ENCODE results near the gene ZNF695. TPM values are rescaled to one million over a fixed set of nuclear protein-coding genes. Genes with fewer than 3 reads are reported as not detected.
"Not testable (repeated sequence)": the region's sequence is repeated elsewhere in the genome, so short reads cannot be mapped to it uniquely, and the experiment has no call there.

Gene ZNF695
- total RNA-seq, result not detected
- long read RNA-seq, result 0 reads

DNA sequence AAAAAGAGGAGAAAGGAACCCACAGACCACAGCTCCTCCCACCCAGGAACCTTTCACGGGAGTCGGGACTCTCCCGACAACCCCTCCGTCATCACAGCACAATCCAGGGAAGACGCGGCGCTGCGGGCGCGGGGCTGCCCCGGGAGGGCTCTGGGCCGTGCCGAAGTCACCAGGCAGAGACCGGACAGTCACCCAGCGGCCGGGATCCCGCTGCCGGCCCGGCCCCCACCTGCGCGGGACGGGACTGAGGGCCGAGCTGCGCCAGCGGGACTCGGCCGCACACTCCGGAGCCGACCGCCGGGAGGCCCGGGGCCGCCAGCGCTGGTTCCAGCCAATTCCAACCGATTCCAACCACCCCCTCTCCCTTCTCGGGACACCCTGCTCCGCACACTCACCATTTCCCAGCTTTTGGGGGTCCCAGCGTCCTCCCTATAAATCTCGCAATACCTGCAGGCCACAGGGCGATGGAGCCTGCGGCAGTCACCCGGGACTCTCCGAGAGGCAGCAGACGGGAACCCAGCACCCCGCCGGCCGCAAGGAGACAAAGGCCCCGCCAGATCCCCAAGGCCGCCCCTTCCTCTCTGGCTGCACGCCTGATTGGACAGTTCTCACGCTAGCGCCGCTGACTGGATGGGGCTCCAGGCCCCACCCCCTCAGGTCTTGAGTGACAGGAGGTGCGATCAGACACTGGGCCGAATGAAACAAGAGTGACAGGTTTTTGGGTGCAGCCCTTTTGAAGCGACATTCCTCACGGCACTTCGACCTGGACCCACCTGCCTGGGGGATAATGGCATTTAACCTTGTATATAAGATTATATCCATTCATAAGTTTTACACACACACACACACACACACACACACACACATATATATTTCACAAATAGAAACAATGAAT is at the start of gene ZNF695:
ZNF695 (minus strand) TSS at position 547 of the 895 bp plus-strand sequence; CDS start at position 398, 149 bp downstream.
- peak; percentile 100 for ATAC-seq
- peak; percentile 89 for DNase-seq
- intact Hi-C loops (cut with micrococcal nuclease), result no loop called here

DNA sequence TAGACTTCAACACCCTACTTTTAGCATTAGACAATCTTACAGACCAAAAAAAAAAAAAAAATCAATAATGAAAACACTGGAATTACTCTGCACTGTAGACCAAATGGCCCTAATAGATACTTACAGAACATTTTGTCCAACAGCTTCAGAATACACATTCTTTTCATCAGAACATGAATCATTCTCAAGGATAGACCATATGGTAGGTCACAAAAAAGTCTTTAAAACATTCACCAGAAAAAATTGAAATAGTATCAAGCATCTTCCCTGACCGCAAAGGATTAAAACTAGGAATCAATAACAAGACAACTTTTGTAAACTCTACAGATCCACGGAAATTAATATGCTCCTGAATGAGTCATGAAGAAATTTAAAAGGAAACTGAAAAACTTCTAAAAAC is 48.2 kb upstream of the ZNF695 start:
- intact Hi-C loops (cut with micrococcal nuclease), result no loop called here
- DNase-seq, result no peak
- ATAC-seq, result no peak

- no peak for ATAC-seq
- intact Hi-C loops (cut with micrococcal nuclease), result no loop called here
These were observed 47.1 kb upstream of the ZNF695 start for GRCh38 chr1:247054992-247055415.

GRCh38 chr1:247047702-247048101 is 39.8 kb upstream of the ZNF695 start:
- intact Hi-C loops (cut with micrococcal nuclease), result no loop called here
- ATAC-seq (no peak), DNase-seq (no peak)

More at GRCh38 chr1:247054992-247055415, 47.1 kb upstream of the ZNF695 start:
- DNase-seq, result no peak

GRCh38 chr1:247047260-247047659 is 39.4 kb upstream of the ZNF695 start:
- intact Hi-C loops (cut with micrococcal nuclease), result no loop called here
- DNase-seq (no peak), ATAC-seq (no peak)

GRCh38 chr1:247043406-247043805 is 35.5 kb upstream of the ZNF695 start:
- intact Hi-C loops (cut with micrococcal nuclease), result no loop called here

DNA sequence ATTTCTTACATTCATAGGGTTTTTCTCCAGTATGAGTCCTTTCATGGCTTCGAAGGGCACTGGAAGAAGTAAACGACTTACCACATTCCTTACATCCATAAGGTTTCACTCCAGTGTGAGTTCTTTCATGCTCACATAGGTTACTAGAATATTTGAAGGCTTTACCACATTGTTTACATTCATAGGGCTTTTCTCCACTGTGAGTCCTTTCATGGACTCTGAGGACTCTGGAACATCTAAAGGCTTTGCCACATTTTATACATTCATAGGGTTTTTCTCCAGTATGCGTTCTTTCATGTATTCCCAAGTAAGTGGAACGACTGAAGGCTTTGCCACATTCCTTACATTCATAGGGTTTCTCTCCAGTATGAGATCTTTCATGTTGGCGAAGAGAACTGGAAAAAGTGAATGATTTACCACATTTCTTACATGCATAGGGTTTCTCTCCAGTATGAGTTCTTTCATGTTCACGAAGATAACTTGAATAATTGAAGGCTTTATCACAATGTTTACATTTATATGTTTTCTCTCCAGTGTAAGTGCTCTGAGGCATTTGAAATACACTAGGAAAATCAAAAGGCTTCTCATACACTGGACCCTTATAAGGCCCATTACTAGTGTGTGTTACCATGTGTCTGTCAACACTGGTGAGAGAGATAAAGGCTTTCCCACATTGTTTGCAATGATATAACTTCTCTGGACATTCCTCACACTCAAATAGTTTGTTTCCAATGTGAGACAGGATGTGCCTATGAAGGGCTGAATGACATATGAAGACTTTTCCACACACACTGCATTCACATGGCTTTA is 29.9 kb upstream of the ZNF695 start:
- intact Hi-C loops (cut with micrococcal nuclease), result no loop called here
- ATAC-seq (no peak), DNase-seq (no peak)

More at GRCh38 chr1:247043406-247043805, 35.5 kb upstream of the ZNF695 start:
- DNase-seq, result no peak
- no peak for ATAC-seq

DNA sequence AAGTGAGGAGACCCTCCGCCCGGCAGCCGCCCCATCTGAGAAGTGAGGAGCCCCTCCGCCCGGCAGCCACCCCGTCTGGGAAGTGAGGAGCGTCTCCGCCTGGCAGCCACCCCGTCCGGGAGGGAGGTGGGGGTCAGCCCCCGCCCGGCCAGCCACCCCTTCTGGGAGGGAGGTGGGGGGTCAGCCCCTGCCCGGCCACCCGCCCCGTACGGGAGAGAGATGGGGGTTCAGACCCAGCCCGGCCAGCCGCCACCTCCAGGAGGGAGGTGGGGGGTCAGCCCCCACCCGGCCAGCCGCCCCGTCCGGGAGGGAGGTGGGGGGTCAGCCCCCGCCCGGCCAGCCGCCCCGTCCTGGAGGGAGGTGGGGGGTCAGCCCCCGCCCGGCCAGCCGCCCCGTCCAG is 24.4 kb upstream of the ZNF695 start:
- intact Hi-C loops (cut with micrococcal nuclease); ATAC-seq; DNase-seq: not testable (repeated sequence)

GRCh38 chr1:247024658-247025057 is 16.8 kb upstream of the ZNF695 start:
- DNase-seq; intact Hi-C loops (cut with micrococcal nuclease); ATAC-seq: not testable (repeated sequence)

GRCh38 chr1:247013391-247013790 is 5.5 kb upstream of the ZNF695 start:
- no peak for ATAC-seq
- DNase-seq, result no peak
- intact Hi-C loops (cut with micrococcal nuclease), result no loop called here

DNA sequence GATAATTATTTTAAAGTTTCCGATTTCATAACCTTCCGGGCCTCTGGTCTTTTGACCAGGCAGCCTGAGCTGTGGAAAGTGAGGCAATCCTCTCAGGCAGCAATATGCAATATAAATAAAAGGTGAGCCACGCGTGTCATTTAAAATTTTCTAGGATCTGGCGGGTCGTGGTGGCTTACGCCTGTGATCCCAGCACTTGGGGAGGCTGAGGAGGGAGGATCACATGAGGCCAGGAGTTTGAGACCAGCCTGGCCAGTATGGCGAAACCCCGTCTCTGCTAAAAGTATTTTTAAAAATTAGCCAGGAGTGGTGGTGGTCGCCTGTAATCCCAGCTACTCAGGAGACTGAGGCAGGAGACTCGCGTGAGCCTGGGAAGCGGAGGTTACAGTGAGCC is 546 bp upstream of the ZNF695 start:
- intact Hi-C loops (cut with micrococcal nuclease), result no loop called here
- ATAC-seq, result no peak
- no peak for DNase-seq

DNA sequence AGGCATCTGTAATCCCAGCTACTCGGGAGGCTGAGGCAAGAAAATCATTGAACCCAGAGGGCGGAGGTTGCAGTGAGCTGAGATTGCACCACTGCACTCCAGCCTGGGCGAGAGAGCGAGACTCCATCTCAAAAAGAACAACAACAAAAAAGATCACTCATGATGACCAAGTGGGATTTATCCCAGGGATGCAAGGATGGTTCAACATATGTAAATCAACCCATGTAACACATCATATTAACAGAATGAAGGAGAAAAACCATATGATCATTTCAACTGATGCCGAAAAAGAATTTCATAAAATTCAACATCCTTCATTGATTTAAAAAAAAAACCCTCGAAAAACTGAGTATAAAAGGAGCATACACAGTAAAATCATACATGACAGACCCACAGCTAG is 3.8 kb downstream of the ZNF695 start:
- intact Hi-C loops (cut with micrococcal nuclease); DNase-seq; ATAC-seq: not testable (repeated sequence)

DNA sequence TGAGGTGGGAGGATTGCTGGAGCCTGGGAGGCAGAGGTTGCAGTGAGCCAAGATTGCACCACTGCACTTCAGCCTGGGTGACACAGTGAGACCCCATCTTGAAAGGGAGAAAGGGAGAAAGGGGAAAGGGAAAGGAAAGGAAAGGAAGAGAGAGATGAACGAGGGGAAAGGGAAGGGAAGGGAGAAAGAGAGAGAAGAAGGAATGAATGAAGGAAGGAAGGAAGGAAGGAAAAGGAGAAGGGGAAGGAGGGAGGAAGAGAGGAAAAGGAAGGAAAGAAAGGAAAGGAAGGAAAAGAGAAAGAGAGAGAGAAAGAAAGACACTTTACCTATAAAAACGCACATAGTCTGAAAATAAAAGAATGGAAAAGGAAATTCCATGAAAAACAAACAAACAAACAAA is 18.0 kb downstream of the ZNF695 start:
- intact Hi-C loops (cut with micrococcal nuclease), result no loop called here

DNA sequence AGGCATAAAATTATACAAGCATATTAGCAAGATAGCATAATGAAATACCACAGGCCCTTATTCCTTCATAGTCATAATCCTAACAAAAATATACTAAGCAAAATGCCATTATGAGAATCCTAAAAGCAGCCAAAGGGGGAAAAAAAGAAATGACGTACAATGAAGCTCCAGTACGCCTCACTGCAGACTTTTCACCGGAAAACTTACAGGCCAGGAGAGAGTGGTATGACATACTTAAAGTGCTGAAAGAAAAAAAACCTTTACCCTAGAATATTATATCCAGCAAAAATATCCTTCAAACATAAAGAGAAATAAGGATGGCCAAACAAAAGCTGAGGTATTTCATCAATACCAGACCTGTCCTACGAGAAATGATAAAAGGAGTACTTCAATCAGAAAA is 19.5 kb downstream of the ZNF695 start:
- intact Hi-C loops (cut with micrococcal nuclease), result no loop called here
- no peak for DNase-seq
- no peak for ATAC-seq

More for the DNA sequence above, 18.0 kb downstream of the ZNF695 start:
- ATAC-seq, result no peak
- no peak for DNase-seq

DNA sequence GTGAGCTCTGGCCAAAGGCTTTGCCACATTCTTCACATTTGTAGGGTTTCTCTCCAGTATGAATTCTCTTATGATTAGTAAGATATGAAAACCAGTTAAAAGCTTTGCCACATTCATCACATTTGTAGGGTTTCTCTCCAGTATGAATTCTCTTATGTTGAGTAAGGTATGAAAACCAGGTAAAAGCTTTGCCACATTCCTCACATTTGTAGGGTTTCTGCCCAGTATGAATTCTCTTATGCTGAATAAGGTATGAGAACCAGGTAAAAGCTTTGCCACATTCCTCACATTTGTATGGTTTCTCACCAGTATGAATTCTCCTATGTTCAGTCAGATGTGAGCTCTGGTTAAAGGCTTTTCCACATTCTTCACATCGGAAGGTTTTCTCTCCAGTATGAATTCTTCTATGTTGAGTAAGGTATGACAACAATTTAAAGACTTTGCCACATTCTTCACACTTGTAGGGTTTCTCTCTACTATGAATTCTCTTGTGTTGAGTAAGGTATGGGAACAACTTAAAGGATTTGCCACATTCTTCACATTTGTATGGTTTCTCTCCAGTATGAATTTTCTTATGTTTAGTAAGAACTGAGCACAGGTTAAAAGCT is 20.7 kb downstream of the ZNF695 start:
- intact Hi-C loops (cut with micrococcal nuclease), result no loop called here
- ATAC-seq, result no peak
- no peak for DNase-seq

- intact Hi-C loops (cut with micrococcal nuclease), result loop anchor here (10.0 kb wide), 1 partner anchor 74 kb away; no protein-coding TSS in a partner anchor
- ATAC-seq (no peak), DNase-seq (no peak)
These were observed 29.1 kb downstream of the ZNF695 start for GRCh38 chr1:246978785-246979184.

GRCh38 chr1:246978281-246978680 is 29.6 kb downstream of the ZNF695 start:
- DNase-seq, result no peak
- no peak for ATAC-seq
- intact Hi-C loops (cut with micrococcal nuclease), result loop anchor here (10.0 kb wide), 1 partner anchor 73 kb away; no protein-coding TSS in a partner anchor

- DNase-seq, result no peak
- intact Hi-C loops (cut with micrococcal nuclease), result loop anchor here (10.0 kb wide), 1 partner anchor 67 kb away; no protein-coding TSS in a partner anchor
- ATAC-seq, result no peak
These were observed 35.9 kb downstream of the ZNF695 start for GRCh38 chr1:246971969-246972368.

GRCh38 chr1:246971090-246971721 is 36.7 kb downstream of the ZNF695 start:
- ATAC-seq (peak; percentile 54), DNase-seq (peak; percentile 75)
- intact Hi-C loops (cut with micrococcal nuclease), result loop anchor here (10.0 kb wide), 1 partner anchor 66 kb away; no protein-coding TSS in a partner anchor

Measured in left ventricle myocardium superior (tissue), 1 donor.